ENCODE data around the gene LCN6. TPM values are rescaled to one million over a fixed set of nuclear protein-coding genes. Genes with fewer than 3 reads are reported as not detected.

Gene LCN6
- total and polyA plus RNA-seq, 9 of the 15 experiments (the other 6 are each of a cell fraction or from before 2014, with no cell fraction given), result 0.10 to 0.45 (median 0.37) TPM; not detected in 5

DNA sequence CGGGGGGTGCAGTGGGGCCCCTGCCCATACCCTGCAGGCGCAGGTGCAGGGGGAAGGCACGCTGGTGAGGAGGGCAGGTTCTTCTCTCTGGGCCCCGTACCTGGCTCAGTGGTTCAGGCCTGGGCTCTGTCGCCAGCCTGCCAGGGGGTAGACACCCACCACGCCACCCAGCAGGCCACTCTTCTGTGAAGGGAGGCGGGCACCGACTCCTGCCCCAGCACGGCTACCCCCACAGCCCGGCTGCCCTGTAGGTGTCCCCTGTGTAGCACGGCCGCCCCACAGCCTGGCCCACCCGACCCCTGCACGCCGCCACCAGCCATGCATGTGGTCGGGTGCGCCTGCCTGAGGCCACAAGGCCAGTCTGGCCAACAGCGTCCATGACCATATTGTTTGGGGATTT is 1.7 kb downstream of the LCN6 start:
- ChIA-PET CTCF (ENCODE audit: low intra/inter-chr PET ratio) (no interaction called here), POLR2A (interaction anchor here (1.3 to 2.0 kb wide), 2 partner anchors 12 to 17 kb away, joined by 3 to 10 read pairs; no protein-coding TSS in a partner anchor)
- TF ChIP-seq, protein P1, sequence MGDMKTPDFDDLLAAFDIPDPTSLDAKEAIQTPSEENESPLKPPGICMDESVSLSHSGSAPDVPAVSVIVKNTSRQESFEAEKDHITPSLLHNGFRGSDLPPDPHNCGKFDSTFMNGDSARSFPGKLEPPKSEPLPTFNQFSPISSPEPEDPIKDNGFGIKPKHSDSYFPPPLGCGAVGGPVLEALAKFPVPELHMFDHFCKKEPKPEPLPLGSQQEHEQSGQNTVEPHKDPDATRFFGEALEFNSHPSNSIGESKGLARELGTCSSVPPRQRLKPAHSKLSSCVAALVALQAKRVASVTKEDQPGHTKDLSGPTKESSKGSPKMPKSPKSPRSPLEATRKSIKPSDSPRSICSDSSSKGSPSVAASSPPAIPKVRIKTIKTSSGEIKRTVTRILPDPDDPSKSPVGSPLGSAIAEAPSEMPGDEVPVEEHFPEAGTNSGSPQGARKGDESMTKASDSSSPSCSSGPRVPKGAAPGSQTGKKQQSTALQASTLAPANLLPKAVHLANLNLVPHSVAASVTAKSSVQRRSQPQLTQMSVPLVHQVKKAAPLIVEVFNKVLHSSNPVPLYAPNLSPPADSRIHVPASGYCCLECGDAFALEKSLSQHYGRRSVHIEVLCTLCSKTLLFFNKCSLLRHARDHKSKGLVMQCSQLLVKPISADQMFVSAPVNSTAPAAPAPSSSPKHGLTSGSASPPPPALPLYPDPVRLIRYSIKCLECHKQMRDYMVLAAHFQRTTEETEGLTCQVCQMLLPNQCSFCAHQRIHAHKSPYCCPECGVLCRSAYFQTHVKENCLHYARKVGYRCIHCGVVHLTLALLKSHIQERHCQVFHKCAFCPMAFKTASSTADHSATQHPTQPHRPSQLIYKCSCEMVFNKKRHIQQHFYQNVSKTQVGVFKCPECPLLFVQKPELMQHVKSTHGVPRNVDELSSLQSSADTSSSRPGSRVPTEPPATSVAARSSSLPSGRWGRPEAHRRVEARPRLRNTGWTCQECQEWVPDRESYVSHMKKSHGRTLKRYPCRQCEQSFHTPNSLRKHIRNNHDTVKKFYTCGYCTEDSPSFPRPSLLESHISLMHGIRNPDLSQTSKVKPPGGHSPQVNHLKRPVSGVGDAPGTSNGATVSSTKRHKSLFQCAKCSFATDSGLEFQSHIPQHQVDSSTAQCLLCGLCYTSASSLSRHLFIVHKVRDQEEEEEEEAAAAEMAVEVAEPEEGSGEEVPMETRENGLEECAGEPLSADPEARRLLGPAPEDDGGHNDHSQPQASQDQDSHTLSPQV (IDR thresholded peaks at IDR 0.05), result no peak
- TF ChIP-seq ERF (CRISPR knock-in tag; IDR thresholded peaks at IDR 0.05), result no peak
- peak; percentile 13; the same call in 1 of the 2 replicates for TF ChIP-seq HNRNPL (IDR thresholded peaks at IDR 0.05; ENCODE audit: low read depth, low read length)
- TF ChIP-seq, protein P2, sequence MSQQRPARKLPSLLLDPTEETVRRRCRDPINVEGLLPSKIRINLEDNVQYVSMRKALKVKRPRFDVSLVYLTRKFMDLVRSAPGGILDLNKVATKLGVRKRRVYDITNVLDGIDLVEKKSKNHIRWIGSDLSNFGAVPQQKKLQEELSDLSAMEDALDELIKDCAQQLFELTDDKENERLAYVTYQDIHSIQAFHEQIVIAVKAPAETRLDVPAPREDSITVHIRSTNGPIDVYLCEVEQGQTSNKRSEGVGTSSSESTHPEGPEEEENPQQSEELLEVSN (IDR thresholded peaks at IDR 0.05; ENCODE audit: borderline replicate concordance in 1 of 2, extremely low read depth in 1 of 2, insufficient read depth in 1 of 2, insufficient read length in 1 of 2, low read depth in 1 of 2, low read length in 1 of 2, poor library complexity in 1 of 2, severe bottlenecking in 1 of 2), result no peak
- BruUV-seq (replicated peaks), result no TSS peak
- H3K27me3 ChIP-seq (ENCODE audit: control insufficient read depth in 2 of 2, insufficient read depth in 2 of 2, low read length in 2 of 2), result no peaks in the 10 kb centered on the region
- intact Hi-C loops (cut with micrococcal nuclease) (no loop called here), in situ Hi-C loops (cut with MboI) (no loop called here)
- no peak overlapping the region for H3K27ac ChIP-seq (ENCODE audit: extremely low read depth, low read depth, low read length)
- no peak overlapping the region for H3K4me2 ChIP-seq (ENCODE audit: insufficient read depth, low read length)
- H3K4me1 ChIP-seq (replicated peaks in 1 of 2; ENCODE audit: control insufficient read depth in 2 of 2, insufficient read depth in 2 of 2, low read length in 2 of 2), result peaks cover 10 to 78% of the 10 kb centered on the region in 2 experiments
- no peak for ATAC-seq
- H4K20me1 ChIP-seq (replicated peaks; ENCODE audit: control insufficient read depth, insufficient read depth, low read length), result no peaks in the 10 kb centered on the region
- 0 out of 2 replicates have a peak, but pooled peaks cover 3% of the 10 kb centered on the region for H3K9me3 ChIP-seq (replicated peaks; ENCODE audit: control insufficient read depth, insufficient read depth, low read depth, low read length)
- no peak for FAIRE-seq
- no peak for DNase-seq (ENCODE audit: extremely low read depth in 1 of 4, low spot score in 3 of 4)
- no peak overlapping the region for H3K9ac ChIP-seq (ENCODE audit: insufficient read depth in 1 of 2, low read depth in 2 of 2, low read length in 2 of 2)
- no peaks in the 10 kb centered on the region for H3K9me1 ChIP-seq (ENCODE audit: control insufficient read depth, insufficient read depth, low read length)
- H3K36me3 ChIP-seq (ENCODE audit: control insufficient read depth, insufficient read depth, low read length), result no peaks in the 10 kb centered on the region
- 83% methylated on average over 11 of the region's 18 CpGs for WGBS (ENCODE audit: insufficient coverage, low coverage, missing lambda C conversion rate)
- H2AFZ ChIP-seq (ENCODE audit: low read depth, low read length), result no peak overlapping the region
- H3K79me2 ChIP-seq (ENCODE audit: control insufficient read depth, insufficient read depth, low read length), result no peaks in the 10 kb centered on the region
- H3K4me3 ChIP-seq, result no peak overlapping the region

Data from K562 (cell line).